HCT116 (cell line): ENCODE data around the gene WFDC1. TPM values are rescaled to one million over a fixed set of nuclear protein-coding genes. Genes with fewer than 3 reads are reported as not detected.

Source experiments
- ATAC-seq: fragments of 200-7000 bp; cut with Tn5 transposase; 2 replicates; pipeline ENCODE4 v1.9.1; 2020; ENCODE audit warnings: mild to moderate bottlenecking, moderate library complexity
- BruUV-seq: library from RNA; stranded (reverse); fragments of 400-500 nt; replicated peaks from 2 replicates; lab custom pipeline; 2021; lab: Mats Ljungman, UMichigan
- CTCF ChIA-PET: fragments of 300-600 bp; sonication (Branson Sonifier 250); formaldehyde crosslinking; loops from one replicate; lab custom pipeline; 2021; ENCODE audit warnings: antibody characterized with exemption; lab: Charles Lee
- POLR2A ChIA-PET: fragments of 300-600, 350-600 bp; sonication (Branson Sonifier 250); formaldehyde crosslinking; loops from one replicate; lab custom pipeline; 2021; ENCODE audit warnings: antibody characterized with exemption; lab: Charles Lee
- RAD21 ChIA-PET, 2 experiments: fragments of 300-600 bp; sonication (Branson Sonifier 250); formaldehyde crosslinking; loops; one replicate each; lab custom pipeline; 2023; ENCODE audit warnings: low total read pairs in 2 of 2; ENCODE audit not compliant: uncharacterized antibody in 2 of 2, unreplicated experiment in 2 of 2, low non-redundant PET in 1 of 2; lab: Charles Lee
- DNase-seq: peaks from one replicate; pipeline ENCODE4 v3.0.0-alpha.2; 2010; ENCODE audit warnings: low read depth, low spot score
- H2AFZ ChIP-seq: fragments of 200-600 bp; shearing (Covaris generic), sonication (generic); 2 replicates; pipeline ENCODE4 v1.6.1; 2017; ENCODE audit warnings: low read depth, mixed run types, mixed read lengths, antibody characterized with exemption, low read length; ENCODE audit not compliant: poor library complexity, severe bottlenecking
- H3K27ac ChIP-seq: 2 replicates; pipeline ENCODE4 v1.5.1; 2012; ENCODE audit warnings: low read depth, low read length
- H3K27me3 ChIP-seq: fragments of 200-600 bp; sonication (generic); 2 replicates; pipeline ENCODE4 v1.6.1; 2016; ENCODE audit warnings: mixed run types, low read length, mixed read lengths; ENCODE audit not compliant: insufficient read depth
- H3K36me3 ChIP-seq, 2 experiments: fragments of 200-500 bp in 1 of 2; fragments of 200-600 bp in 1 of 2; sonication (Bioruptor generic) in 1 of 2; sonication (generic) in 1 of 2; 2 replicates each; pipeline versions ENCODE4 v1.5.1 to v1.6.1; 2014 to 2016; ENCODE audit warnings: low read length in 2 of 2, inconsistent platforms in 1 of 2, mixed read lengths in 1 of 2, mixed run types in 1 of 2; ENCODE audit not compliant: insufficient read depth in 2 of 2, control insufficient read depth in 1 of 2
- H3K4me1 ChIP-seq, 2 experiments: fragments of 200-600 bp in 1 of 2; sonication (generic) in 1 of 2; 2 replicates each; pipeline versions ENCODE4 v1.5.1 to v1.6.1; 2012 to 2017; ENCODE audit warnings: low read length in 2 of 2, inconsistent platforms in 1 of 2, mild to moderate bottlenecking in 1 of 2, mixed read lengths in 1 of 2, mixed run types in 1 of 2, moderate library complexity in 1 of 2; ENCODE audit not compliant: insufficient read depth in 2 of 2, control insufficient read depth in 1 of 2
- H3K4me2 ChIP-seq: fragments of 200-600 bp; sonication (generic); 2 replicates; pipeline ENCODE4 v1.6.1; 2017; ENCODE audit warnings: mixed run types, low read length, mixed read lengths
- H3K4me3 ChIP-seq, 2 experiments: fragments of 200-600 bp in 1 of 2; sonication (generic) in 1 of 2; replicated peaks in 1 of 2; 2 replicates each; pipeline ENCODE4 v1.5.1; 2011 to 2016; ENCODE audit warnings: low read length in 2 of 2, control low read depth in 1 of 2, low read depth in 1 of 2, mild to moderate bottlenecking in 1 of 2, mixed read lengths in 1 of 2, mixed run types in 1 of 2
- H3K79me2 ChIP-seq: fragments of 200-600 bp; sonication (generic); 2 replicates; pipeline ENCODE4 v1.6.1; 2017; ENCODE audit warnings: mild to moderate bottlenecking, mixed run types, low read length, moderate library complexity, mixed read lengths; ENCODE audit not compliant: insufficient read depth
- H3K9ac ChIP-seq: fragments of 200-600 bp; sonication (generic); 2 replicates; pipeline ENCODE4 v1.6.1; 2016; ENCODE audit warnings: low read length, mixed read lengths
- H3K9me2 ChIP-seq: fragments of 200-600 bp; sonication (generic), shearing (Covaris generic); 2 replicates; pipeline ENCODE4 v1.6.1; 2017; ENCODE audit warnings: mixed run types, mild to moderate bottlenecking, moderate library complexity; ENCODE audit not compliant: insufficient read depth
- H3K9me3 ChIP-seq, 2 experiments: fragments of 200-500 bp in 1 of 2; fragments of 200-600 bp in 1 of 2; sonication (Bioruptor generic) in 1 of 2; sonication (generic) in 1 of 2; 2 replicates each; pipeline ENCODE4 v1.6.1; 2014 to 2017; ENCODE audit warnings: low read length in 2 of 2, mixed read lengths in 2 of 2, inconsistent platforms in 1 of 2, low read depth in 1 of 2, mild to moderate bottlenecking in 1 of 2, mixed run types in 1 of 2, moderate library complexity in 1 of 2; ENCODE audit not compliant: control insufficient read depth in 1 of 2, insufficient read depth in 1 of 2
- H4K20me1 ChIP-seq: fragments of 200-600 bp; sonication (generic), shearing (Covaris generic); 2 replicates; pipeline ENCODE4 v1.6.1; 2017; ENCODE audit warnings: mixed run types, mild to moderate bottlenecking, moderate library complexity; ENCODE audit not compliant: insufficient read depth
- EZH2phosphoT487 ChIP-seq: fragments of 200-600 bp; IDR thresholded peaks from 2 replicates; pipeline ENCODE4 v1.6.1; 2018; ENCODE audit warnings: antibody characterized with exemption, borderline replicate concordance
- FOSL1 ChIP-seq: IDR thresholded peaks from 2 replicates; pipeline ENCODE4 v1.6.1; 2012; ENCODE audit warnings: low read depth
- SIN3A ChIP-seq: IDR thresholded peaks from 2 replicates; pipeline ENCODE4 v1.6.1; 2012; ENCODE audit warnings: low read depth
- YY1 ChIP-seq: IDR thresholded peaks from 2 replicates; pipeline ENCODE4 v1.6.1; 2011; ENCODE audit warnings: low read length, low read depth, moderate library complexity, mild to moderate bottlenecking; ENCODE audit not compliant: insufficient replicate concordance; ENCODE audit errors: extremely low read depth
- ZBTB33 ChIP-seq: IDR thresholded peaks from 2 replicates; pipeline ENCODE4 v1.6.1; 2011; ENCODE audit warnings: mild to moderate bottlenecking, low read length, moderate library complexity; ENCODE audit not compliant: insufficient replicate concordance; ENCODE audit errors: extremely low read depth
- ZNF274 ChIP-seq: fragments of 200-500 bp; sonication (Bioruptor generic); IDR thresholded peaks from 2 replicates; pipeline ENCODE4 v1.6.1; 2014; ENCODE audit warnings: mild to moderate bottlenecking, low read depth, low read length, inconsistent platforms
- intact Hi-C: fragments of 100-400 bp; cut with micrococcal nuclease; formaldehyde crosslinking; loops from 2 replicates; pipeline ENCODE4 v1.10.0; 2022
- total RNA-seq: library from RNA; stranded (reverse); gene quantifications from one replicate; pipeline ENCODE4 v1.2.1, GENCODE V29; 2021; ENCODE audit not compliant: unreplicated experiment
- TF ChIP-seq, protein P1 (sequence below): IDR thresholded peaks from 2 replicates; pipeline ENCODE4 v1.6.1; 2012; ENCODE audit warnings: low read depth

WFDC1 gene
- total RNA-seq, 1 experiment from 2014 or later, result 0.42 TPM

GRCh38 chr16:84308120-84308519, 13.4 kb downstream of the WFDC1 start (continued):
- TF ChIP-seq YY1 (peak; percentile 13), ZNF274 (no peak), SIN3A (no peak), FOSL1 (no peak)
- TF ChIP-seq, protein P1, sequence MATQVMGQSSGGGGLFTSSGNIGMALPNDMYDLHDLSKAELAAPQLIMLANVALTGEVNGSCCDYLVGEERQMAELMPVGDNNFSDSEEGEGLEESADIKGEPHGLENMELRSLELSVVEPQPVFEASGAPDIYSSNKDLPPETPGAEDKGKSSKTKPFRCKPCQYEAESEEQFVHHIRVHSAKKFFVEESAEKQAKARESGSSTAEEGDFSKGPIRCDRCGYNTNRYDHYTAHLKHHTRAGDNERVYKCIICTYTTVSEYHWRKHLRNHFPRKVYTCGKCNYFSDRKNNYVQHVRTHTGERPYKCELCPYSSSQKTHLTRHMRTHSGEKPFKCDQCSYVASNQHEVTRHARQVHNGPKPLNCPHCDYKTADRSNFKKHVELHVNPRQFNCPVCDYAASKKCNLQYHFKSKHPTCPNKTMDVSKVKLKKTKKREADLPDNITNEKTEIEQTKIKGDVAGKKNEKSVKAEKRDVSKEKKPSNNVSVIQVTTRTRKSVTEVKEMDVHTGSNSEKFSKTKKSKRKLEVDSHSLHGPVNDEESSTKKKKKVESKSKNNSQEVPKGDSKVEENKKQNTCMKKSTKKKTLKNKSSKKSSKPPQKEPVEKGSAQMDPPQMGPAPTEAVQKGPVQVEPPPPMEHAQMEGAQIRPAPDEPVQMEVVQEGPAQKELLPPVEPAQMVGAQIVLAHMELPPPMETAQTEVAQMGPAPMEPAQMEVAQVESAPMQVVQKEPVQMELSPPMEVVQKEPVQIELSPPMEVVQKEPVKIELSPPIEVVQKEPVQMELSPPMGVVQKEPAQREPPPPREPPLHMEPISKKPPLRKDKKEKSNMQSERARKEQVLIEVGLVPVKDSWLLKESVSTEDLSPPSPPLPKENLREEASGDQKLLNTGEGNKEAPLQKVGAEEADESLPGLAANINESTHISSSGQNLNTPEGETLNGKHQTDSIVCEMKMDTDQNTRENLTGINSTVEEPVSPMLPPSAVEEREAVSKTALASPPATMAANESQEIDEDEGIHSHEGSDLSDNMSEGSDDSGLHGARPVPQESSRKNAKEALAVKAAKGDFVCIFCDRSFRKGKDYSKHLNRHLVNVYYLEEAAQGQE, result no peak
- TF ChIP-seq, all 23 proteins: peak for 3

DNA sequence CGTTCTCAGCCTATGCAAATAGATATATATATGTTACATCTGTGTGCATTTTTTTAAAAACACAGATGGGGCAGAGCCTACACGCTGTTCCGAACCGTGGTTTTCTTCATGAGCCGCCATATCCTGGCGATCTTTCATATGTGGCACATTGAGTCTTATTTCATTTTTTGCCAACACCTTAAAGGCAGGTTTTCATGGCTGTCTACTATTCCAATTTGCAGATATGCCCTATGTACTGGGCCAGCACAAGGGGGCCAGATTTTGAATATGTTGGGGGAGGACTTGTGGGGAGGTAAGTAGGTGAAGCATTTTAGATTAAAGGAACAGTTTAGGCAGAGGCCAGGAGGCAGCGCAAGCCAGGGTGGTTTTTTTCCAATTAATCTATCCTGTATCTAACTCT, 16.0 kb downstream of the WFDC1 start:
- no peaks in the 10 kb centered on the region for H3K9me2 ChIP-seq
- no peaks in the 10 kb centered on the region for H3K27me3 ChIP-seq
- peaks cover 6 to 21% of the 10 kb centered on the region in 2 experiments; a peak in 3 of 4 replicates for H3K4me1 ChIP-seq
- no peak overlapping the region for H3K9ac ChIP-seq
- no peak for ATAC-seq
- intact Hi-C loops, result no loop called here
- RAD21 ChIA-PET, result no interaction called here
- no peaks in the 10 kb centered on the region for H3K36me3 ChIP-seq
- no peaks in the 10 kb centered on the region for H4K20me1 ChIP-seq
- no peak for TF ChIP-seq EZH2phosphoT487
- no peak for TF ChIP-seq YY1
- no peak for TF ChIP-seq ZBTB33
- no peaks in the 10 kb centered on the region for H3K9me3 ChIP-seq
- no peak overlapping the region for H3K4me3 ChIP-seq
- BruUV-seq, result no TSS peak
- CTCF ChIA-PET, result no interaction called here
- H3K4me2 ChIP-seq, result no peak overlapping the region
- no peak for DNase-seq
- H2AFZ ChIP-seq, result no peak overlapping the region
- POLR2A ChIA-PET, result no interaction called here
- no peak overlapping the region for H3K27ac ChIP-seq
- H3K79me2 ChIP-seq, result no peaks in the 10 kb centered on the region
